A549 (cell line): ENCODE data around the gene NOS1AP. TPM values are rescaled to one million over a fixed set of nuclear protein-coding genes. Genes with fewer than 3 reads are reported as not detected.

Experiments
- ATAC-seq, 2 experiments: fragments of 200-7000 bp in 1 of 2; fragments of >200 bp in 1 of 2; cut with Nextera tagmentation in 1 of 2; cut with Tn5 transposase in 1 of 2; 3 replicates each; pipeline versions ENCODE4 v1.8.0 to v1.9.1; 2018 to 2020; ENCODE audit warnings: mild to moderate bottlenecking in 1 of 2, moderate library complexity in 1 of 2
- CTCF ChIA-PET: fragments of 300-600 bp; sonication (Branson Sonifier 250); formaldehyde crosslinking; extraction: SDS; loops from one replicate; lab custom pipeline; 2021; ENCODE audit warnings: antibody characterized with exemption, inconsistent platforms; lab: Yijun Ruan, JAX
- POLR2A ChIA-PET: fragments of 350-600 bp; formaldehyde crosslinking; extraction: SDS; loops from one replicate; lab custom pipeline; 2021; ENCODE audit warnings: antibody characterized with exemption, inconsistent platforms; lab: Yijun Ruan, JAX
- DNase-seq, 2 experiments: peaks; one replicate each; pipeline versions ENCODE4 v3.0.0 to v3.0.0-alpha.2; 2011 to 2016; ENCODE audit warnings: low read depth in 1 of 2, low spot score in 1 of 2
- FAIRE-seq: peaks from 2 replicates; lab custom pipeline; 2011; peaks lifted over from hg19 to GRCh38; lab: Jason Lieb, UNC
- H3K27ac ChIP-seq, 2 experiments: fragments of >200 bp; sonication (Bioruptor Twin); formaldehyde crosslinking; 3 replicates each; pipeline ENCODE4 v1.5.1; 2016 to 2017
- H3K4me1 ChIP-seq: fragments of >200 bp; sonication (Bioruptor Twin); formaldehyde crosslinking; 3 replicates; pipeline ENCODE4 v1.6.1; 2016
- H3K4me2 ChIP-seq: fragments of >200 bp; sonication (Bioruptor Twin); formaldehyde crosslinking; 3 replicates; pipeline ENCODE4 v1.6.1; 2016
- H3K4me3 ChIP-seq: fragments of >200 bp; sonication (Bioruptor Twin); formaldehyde crosslinking; 3 replicates; pipeline ENCODE4 v1.5.1; 2016
- H3K9me3 ChIP-seq: fragments of >200 bp; sonication (Bioruptor Twin); formaldehyde crosslinking; 3 replicates; pipeline ENCODE4 v1.6.1; 2016
- BCL3 ChIP-seq: fragments of >200 bp; sonication (Bioruptor Twin); formaldehyde crosslinking; IDR thresholded peaks from 3 replicates; pipeline ENCODE4 v1.6.1; 2016
- BHLHE40 ChIP-seq: IDR thresholded peaks from 2 replicates; pipeline ENCODE4 v1.6.1; 2012; ENCODE audit warnings: low read depth, low read length, inconsistent platforms
- CHD4 ChIP-seq: fragments of 200-600 bp; sonication (generic); IDR thresholded peaks from 2 replicates; pipeline ENCODE4 v1.6.1; 2016; ENCODE audit warnings: antibody characterized with exemption, mild to moderate bottlenecking, borderline replicate concordance
- CTCF ChIP-seq: fragments of >200 bp; sonication (Bioruptor Twin); formaldehyde crosslinking; IDR thresholded peaks from 3 replicates; pipeline ENCODE4 v1.5.1; 2016
- E2F6 ChIP-seq: IDR thresholded peaks from 2 replicates; pipeline ENCODE4 v1.6.1; 2012; ENCODE audit warnings: low read depth, borderline replicate concordance
- EHMT2 ChIP-seq: fragments of 200-600 bp; sonication (generic); IDR thresholded peaks from 2 replicates; pipeline ENCODE4 v1.6.1; 2016; ENCODE audit warnings: antibody characterized with exemption, low read depth, mild to moderate bottlenecking, moderate library complexity
- EP300 ChIP-seq, 2 experiments: fragments of >200 bp; sonication (Bioruptor Twin); formaldehyde crosslinking; IDR thresholded peaks; 2 replicates in 1 of 2; 3 replicates in 1 of 2; pipeline ENCODE4 v1.6.1; 2016 to 2017
- ESRRA ChIP-seq: fragments of 150-350 bp; IDR thresholded peaks from 2 replicates; pipeline ENCODE4 v1.6.1; 2014; ENCODE audit warnings: mild to moderate bottlenecking, low read length, borderline replicate concordance
- FOSB ChIP-seq: fragments of 250-450 bp; sonication (Bioruptor Pico); IDR thresholded peaks from 2 replicates; pipeline ENCODE4 v1.5.0; 2020; ENCODE audit warnings: mild to moderate bottlenecking, moderate library complexity
- FOXS1 ChIP-seq: fragments of 250-450 bp; sonication (Bioruptor Pico); IDR thresholded peaks from 2 replicates; pipeline ENCODE4 v1.5.0; 2020; ENCODE audit warnings: mild to moderate bottlenecking, moderate library complexity
- GATA3 ChIP-seq: IDR thresholded peaks from 2 replicates; pipeline ENCODE4 v1.6.1; 2012; ENCODE audit warnings: borderline replicate concordance
- HDAC2 ChIP-seq: fragments of 200-600 bp; sonication (generic); IDR thresholded peaks from 2 replicates; pipeline ENCODE4 v1.6.1; 2016
- HES2 ChIP-seq: fragments of >200 bp; sonication (Bioruptor Twin); formaldehyde crosslinking; IDR thresholded peaks from 2 replicates; pipeline ENCODE4 v1.6.1; 2016
- HOXA7 ChIP-seq: fragments of 250-450 bp; sonication (Bioruptor Pico); IDR thresholded peaks from 2 replicates; pipeline ENCODE4 v1.5.0; 2020; ENCODE audit warnings: mild to moderate bottlenecking, moderate library complexity
- HOXB13 ChIP-seq: fragments of 250-450 bp; sonication (Bioruptor Pico); IDR thresholded peaks from 2 replicates; pipeline ENCODE4 v1.5.0; 2020; ENCODE audit warnings: low read depth, mild to moderate bottlenecking, moderate library complexity
- HOXB5 ChIP-seq: fragments of 250-450 bp; sonication (Bioruptor Pico); IDR thresholded peaks from 2 replicates; pipeline ENCODE4 v1.5.0; 2020; ENCODE audit warnings: mild to moderate bottlenecking, moderate library complexity
- JUN ChIP-seq, 2 experiments: fragments of >200 bp; sonication (Bioruptor Twin); formaldehyde crosslinking; IDR thresholded peaks; 2 replicates in 1 of 2; 3 replicates in 1 of 2; pipeline ENCODE4 v1.6.1; 2016 to 2017
- KDM5A ChIP-seq: fragments of 200-600 bp; sonication (generic); IDR thresholded peaks from 2 replicates; pipeline ENCODE4 v1.6.1; 2016; ENCODE audit warnings: antibody characterized with exemption, mild to moderate bottlenecking
- MAX ChIP-seq: IDR thresholded peaks from 2 replicates; pipeline ENCODE4 v1.6.1; 2012
- NFE2L2 ChIP-seq: fragments of 150-350 bp; conservative IDR thresholded peaks from 2 replicates; pipeline ENCODE4 v1.6.1; 2014; ENCODE audit warnings: low read length
- NPAS2 ChIP-seq: fragments of 250-450 bp; sonication (Bioruptor Pico); IDR thresholded peaks from 2 replicates; pipeline ENCODE4 v1.8.0; 2022; ENCODE audit warnings: mild to moderate bottlenecking, moderate library complexity, borderline replicate concordance
- PHF8 ChIP-seq: fragments of 200-600 bp; sonication (generic); IDR thresholded peaks from 2 replicates; pipeline ENCODE4 v1.6.1; 2016; ENCODE audit warnings: low read depth, mild to moderate bottlenecking, antibody characterized with exemption, moderate library complexity, borderline replicate concordance
- RAD21 ChIP-seq, 2 experiments: fragments of >200 bp in 1 of 2; sonication (Bioruptor Twin) in 1 of 2; formaldehyde crosslinking in 1 of 2; IDR thresholded peaks in 1 of 2; conservative IDR thresholded peaks in 1 of 2; 2 replicates in 1 of 2; 3 replicates in 1 of 2; pipeline ENCODE4 v1.6.1; 2012 to 2018; ENCODE audit warnings: inconsistent platforms in 1 of 2
- RCOR1 ChIP-seq: fragments of 150-350 bp; IDR thresholded peaks from 2 replicates; pipeline ENCODE4 v1.6.1; 2014; ENCODE audit warnings: antibody characterized with exemption, low read length, low read depth
- RFX5 ChIP-seq: fragments of 450-650 bp; IDR thresholded peaks from 2 replicates; pipeline ENCODE4 v1.7.1; 2014; ENCODE audit warnings: antibody characterized with exemption, mild to moderate bottlenecking, moderate library complexity
- SMC3 ChIP-seq: fragments of >200 bp; sonication (Bioruptor Twin); formaldehyde crosslinking; IDR thresholded peaks from 3 replicates; pipeline ENCODE4 v1.6.1; 2018; ENCODE audit warnings: inconsistent platforms
- TFCP2L1 ChIP-seq: fragments of 250-450 bp; sonication (Bioruptor Pico); IDR thresholded peaks from 2 replicates; pipeline ENCODE4 v1.5.0; 2021; ENCODE audit warnings: mild to moderate bottlenecking
- USF2 ChIP-seq: fragments of 450-650 bp; IDR thresholded peaks from 2 replicates; pipeline ENCODE4 v1.6.1; 2014; ENCODE audit warnings: antibody characterized with exemption
- ZNF302 ChIP-seq: fragments of 250-450 bp; sonication (Bioruptor Pico); IDR thresholded peaks from 2 replicates; pipeline ENCODE4 v1.9.0; 2021; ENCODE audit warnings: inconsistent platforms, mild to moderate bottlenecking, moderate library complexity
- ZSCAN20 ChIP-seq: fragments of 250-450 bp; sonication (Bioruptor Pico); IDR thresholded peaks from 2 replicates; pipeline ENCODE4 v1.8.0; 2022; ENCODE audit warnings: mild to moderate bottlenecking, moderate library complexity
- WGBS: methylation state at CpG from one replicate; pipeline ENCODE4 v1.1.6; 2017; ENCODE audit errors: missing lambda C conversion rate; 5-methylcytosine and 5-hydroxymethylcytosine counted together
- polyA plus RNA-seq, 4 experiments: library from polyadenylated mRNA; depleted of rRNA in 3 of 4; stranded (reverse); fragments of >200 nt; fragmentation: RNase III in 1 of 4; extraction: RNeasy Plus Mini Kit Qiagen cat#74134 plus additional on column Dnase treatment in 1 of 4; gene quantifications; 2 replicates in 3 of 4; 3 replicates in 1 of 4; pipeline ENCODE4 v1.2.3, GENCODE V29; 2011 to 2017

NOS1AP gene
- polyA plus RNA-seq, 2 of the 4 experiments (the other 2 are of a cell fraction) = 0.17 to 0.25 TPM

- no peaks in the 10 kb centered on the region for H3K9me3 ChIP-seq
- no peak overlapping the region for H3K4me3 ChIP-seq
- no peak overlapping the region for H3K4me2 ChIP-seq
- H3K27ac ChIP-seq = no peak overlapping the region
- ChIA-PET CTCF (no interaction called here), POLR2A (no interaction called here)
- DNase-seq = no peak
- no peak for ATAC-seq
- no peaks in the 10 kb centered on the region for H3K4me1 ChIP-seq
- FAIRE-seq = no peak
- WGBS = 84% methylated on average over 1 of the region's 1 CpG
- no peak for TF ChIP-seq RAD21 (conservative IDR thresholded peaks at IDR 0.05 in 1 of 2, IDR thresholded peaks at IDR 0.05 in 1 of 2)
- no peak for TF ChIP-seq BCL3
- TF ChIP-seq CHD4 = no peak
- no peak for TF ChIP-seq GATA3
- TF ChIP-seq KDM5A = no peak
- no peak for TF ChIP-seq JUN (IDR thresholded peaks at IDR 0.05)
- TF ChIP-seq SMC3 = no peak
- TF ChIP-seq FOSB (CRISPR knock-in tag) = no peak
- TF ChIP-seq HOXB13 (CRISPR knock-in tag) = no peak
- TF ChIP-seq EHMT2 = no peak
- TF ChIP-seq NFE2L2 = no peak
- TF ChIP-seq MAX = no peak
- TF ChIP-seq FOXS1 (CRISPR knock-in tag) = no peak
- no peak for TF ChIP-seq E2F6
- no peak for TF ChIP-seq BHLHE40
- TF ChIP-seq ZSCAN20 (CRISPR knock-in tag) = no peak
- TF ChIP-seq EP300 (IDR thresholded peaks at IDR 0.05) = no peak
- TF ChIP-seq NPAS2 = no peak
- no peak for TF ChIP-seq HOXA7 (CRISPR knock-in tag)
- no peak for TF ChIP-seq HDAC2
- TF ChIP-seq, all 56 proteins: peak for 0
Observed at GRCh38 chr1:162093095-162093494, 23.6 kb downstream of the NOS1AP start.

GRCh38 chr1:162094271-162094670 is 24.8 kb downstream of the NOS1AP start:
- no peak for FAIRE-seq
- H3K9me3 ChIP-seq = no peaks in the 10 kb centered on the region
- POLR2A ChIA-PET = no interaction called here
- no peak overlapping the region for H3K4me3 ChIP-seq
- 24% methylated on average over 1 of the region's 1 CpG for WGBS
- no peak overlapping the region for H3K4me2 ChIP-seq
- H3K27ac ChIP-seq = no peak overlapping the region
- TF ChIP-seq FOSB (CRISPR knock-in tag) (no peak), TFCP2L1 (CRISPR knock-in tag) (no peak), RCOR1 (no peak), ZNF302 (CRISPR knock-in tag) (no peak), CTCF (no peak), CHD4 (no peak), HES2 (no peak), ESRRA (no peak), HDAC2 (no peak), RFX5 (no peak), PHF8 (no peak), KDM5A (no peak), BCL3 (no peak), USF2 (no peak), FOXS1 (CRISPR knock-in tag) (no peak), ZSCAN20 (CRISPR knock-in tag) (no peak), EP300 (IDR thresholded peaks at IDR 0.05) (no peak), HOXB5 (CRISPR knock-in tag) (no peak), RAD21 (conservative IDR thresholded peaks at IDR 0.05 in 1 of 2, IDR thresholded peaks at IDR 0.05 in 1 of 2) (no peak)
- TF ChIP-seq, all 56 proteins: peak for 0
- ATAC-seq = no peak
- CTCF ChIA-PET = interaction anchor here (0.8 to 1.3 kb wide), 2 partner anchors 8 to 38 kb away, joined by 3 to 6 read pairs; no protein-coding TSS in a partner anchor
- H3K4me1 ChIP-seq = no peaks in the 10 kb centered on the region
- no peak for DNase-seq
